Coronary artery (tissue), 2 donors: ENCODE results near the gene S100A7A.
"Not testable (repeated sequence)": the region's sequence is repeated elsewhere in the genome, so short reads cannot be mapped to it uniquely, and the experiment has no call there.

Source experiments
- DNase-seq: peaks from one replicate; pipeline ENCODE4 v3.0.0-alpha.2; 2017; ENCODE audit warnings: low spot score
- H3K27ac ChIP-seq, 2 donors: fragments of 200-600 bp; sonication (generic); one replicate each; pipeline ENCODE4 v1.5.1; 2016 to 2019
- H3K4me3 ChIP-seq: fragments of 200-600 bp; sonication (generic); 2 replicates; pipeline ENCODE4 v1.5.1; 2016; ENCODE audit warnings: mild to moderate bottlenecking, moderate library complexity
- CTCF ChIP-seq: fragments of 200-600 bp; sonication (generic); IDR thresholded peaks from one replicate; pipeline ENCODE4 v1.5.1; 2019; ENCODE audit warnings: antibody characterized with exemption

S100A7A gene

GRCh38 chr1:153439273-153439672, 23.0 kb downstream of the S100A7A start:
- TF ChIP-seq CTCF = no peak

GRCh38 chr1:153441238-153441755, 25.0 kb downstream of the S100A7A start:
- no peak for TF ChIP-seq CTCF
- no peak overlapping the region for H3K27ac ChIP-seq
- peak; percentile 33 for DNase-seq
- H3K4me3 ChIP-seq = no peak overlapping the region

More at GRCh38 chr1:153439273-153439672, 23.0 kb downstream of the S100A7A start:
- DNase-seq = peak; percentile 41
- H3K27ac ChIP-seq = no peak overlapping the region
- no peak overlapping the region for H3K4me3 ChIP-seq

GRCh38 chr1:153443486-153443885, 27.2 kb downstream of the S100A7A start:
- DNase-seq = peak; percentile 63
- no peak for TF ChIP-seq CTCF
- Histone ChIP-seq H3K4me3 (no peak overlapping the region), H3K27ac (no peak overlapping the region)

GRCh38 chr1:153444078-153444477, 27.8 kb downstream of the S100A7A start:
- Histone ChIP-seq H3K4me3 (no peak overlapping the region), H3K27ac (no peak overlapping the region)
- no peak for TF ChIP-seq CTCF
- DNase-seq = peak; percentile 49

- no peak for TF ChIP-seq CTCF
- no peak overlapping the region for H3K4me3 ChIP-seq
- no peak for DNase-seq
These were observed 31.3 kb downstream of the S100A7A start for GRCh38 chr1:153447498-153448170.

GRCh38 chr1:153448851-153449250, 32.5 kb downstream of the S100A7A start:
- H3K4me3 ChIP-seq, DNase-seq: not testable (repeated sequence)

More at GRCh38 chr1:153447498-153448170, 31.3 kb downstream of the S100A7A start:
- no peak overlapping the region for H3K27ac ChIP-seq

GRCh38 chr1:153456396-153456795, 40.1 kb downstream of the S100A7A start:
- no peak overlapping the region for H3K27ac ChIP-seq
- no peak for DNase-seq

More at GRCh38 chr1:153448851-153449250, 32.5 kb downstream of the S100A7A start:
- not testable (repeated sequence) for H3K27ac ChIP-seq

More at GRCh38 chr1:153456396-153456795, 40.1 kb downstream of the S100A7A start:
- no peak for TF ChIP-seq CTCF
- H3K4me3 ChIP-seq = no peak overlapping the region
